ENCODE data around the gene ITCH.

The ITCH gene

DNA sequence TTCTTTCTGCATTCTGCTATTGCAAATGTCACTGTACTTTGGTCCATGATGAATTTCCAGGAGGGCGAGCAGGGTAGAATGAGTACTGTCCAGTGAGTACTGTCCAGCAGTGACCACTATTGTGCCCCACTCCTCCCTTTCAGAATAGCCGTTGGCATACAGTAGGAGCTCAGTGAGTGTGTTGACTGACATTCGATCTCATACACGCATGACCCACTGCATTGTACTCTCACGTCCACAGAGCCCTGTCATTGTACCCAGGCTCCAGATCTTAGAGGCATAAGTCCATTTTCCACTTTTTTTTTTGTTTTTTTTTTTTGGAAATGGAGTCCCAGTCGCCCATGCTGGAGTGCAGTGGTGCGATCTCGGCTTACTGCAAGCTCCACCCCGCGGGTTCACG, 161.4 kb downstream of the ITCH start:
- no peak overlapping the region for H3K4me3 ChIP-seq (ENCODE audit: low read depth, low read length)
- DNase-seq (ENCODE audit: low read depth), result no peak
- TF ChIP-seq, protein P1, sequence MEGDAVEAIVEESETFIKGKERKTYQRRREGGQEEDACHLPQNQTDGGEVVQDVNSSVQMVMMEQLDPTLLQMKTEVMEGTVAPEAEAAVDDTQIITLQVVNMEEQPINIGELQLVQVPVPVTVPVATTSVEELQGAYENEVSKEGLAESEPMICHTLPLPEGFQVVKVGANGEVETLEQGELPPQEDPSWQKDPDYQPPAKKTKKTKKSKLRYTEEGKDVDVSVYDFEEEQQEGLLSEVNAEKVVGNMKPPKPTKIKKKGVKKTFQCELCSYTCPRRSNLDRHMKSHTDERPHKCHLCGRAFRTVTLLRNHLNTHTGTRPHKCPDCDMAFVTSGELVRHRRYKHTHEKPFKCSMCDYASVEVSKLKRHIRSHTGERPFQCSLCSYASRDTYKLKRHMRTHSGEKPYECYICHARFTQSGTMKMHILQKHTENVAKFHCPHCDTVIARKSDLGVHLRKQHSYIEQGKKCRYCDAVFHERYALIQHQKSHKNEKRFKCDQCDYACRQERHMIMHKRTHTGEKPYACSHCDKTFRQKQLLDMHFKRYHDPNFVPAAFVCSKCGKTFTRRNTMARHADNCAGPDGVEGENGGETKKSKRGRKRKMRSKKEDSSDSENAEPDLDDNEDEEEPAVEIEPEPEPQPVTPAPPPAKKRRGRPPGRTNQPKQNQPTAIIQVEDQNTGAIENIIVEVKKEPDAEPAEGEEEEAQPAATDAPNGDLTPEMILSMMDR (IDR thresholded peaks at IDR 0.05; ENCODE audit: insufficient read depth, low read depth, low read length, missing control alignments), result no peak

DNA sequence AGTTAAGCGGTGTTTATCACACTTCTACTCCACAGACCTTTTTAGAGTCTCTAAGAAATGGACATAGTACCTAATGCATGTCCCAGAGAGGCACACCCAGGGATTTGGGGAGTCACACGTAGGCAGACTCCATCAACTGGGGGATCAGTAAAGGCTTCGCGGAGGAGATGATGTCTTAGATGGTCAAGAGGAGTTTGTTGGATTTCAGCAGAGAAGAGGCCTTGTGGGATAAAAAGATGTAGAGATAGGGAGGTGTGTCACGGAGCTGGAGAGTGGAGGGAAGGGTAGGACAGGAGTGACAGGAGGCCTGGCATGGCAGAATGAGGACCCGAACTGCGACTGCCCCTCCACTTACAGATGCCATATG, 162.3 kb downstream of the ITCH start:
- TF ChIP-seq, protein P1 (IDR thresholded peaks at IDR 0.05; ENCODE audit: insufficient read depth, low read depth, low read length, missing control alignments), result no peak
- H3K4me3 ChIP-seq (ENCODE audit: low read depth, low read length), result no peak overlapping the region
- no peak for DNase-seq (ENCODE audit: low read depth)

DNA sequence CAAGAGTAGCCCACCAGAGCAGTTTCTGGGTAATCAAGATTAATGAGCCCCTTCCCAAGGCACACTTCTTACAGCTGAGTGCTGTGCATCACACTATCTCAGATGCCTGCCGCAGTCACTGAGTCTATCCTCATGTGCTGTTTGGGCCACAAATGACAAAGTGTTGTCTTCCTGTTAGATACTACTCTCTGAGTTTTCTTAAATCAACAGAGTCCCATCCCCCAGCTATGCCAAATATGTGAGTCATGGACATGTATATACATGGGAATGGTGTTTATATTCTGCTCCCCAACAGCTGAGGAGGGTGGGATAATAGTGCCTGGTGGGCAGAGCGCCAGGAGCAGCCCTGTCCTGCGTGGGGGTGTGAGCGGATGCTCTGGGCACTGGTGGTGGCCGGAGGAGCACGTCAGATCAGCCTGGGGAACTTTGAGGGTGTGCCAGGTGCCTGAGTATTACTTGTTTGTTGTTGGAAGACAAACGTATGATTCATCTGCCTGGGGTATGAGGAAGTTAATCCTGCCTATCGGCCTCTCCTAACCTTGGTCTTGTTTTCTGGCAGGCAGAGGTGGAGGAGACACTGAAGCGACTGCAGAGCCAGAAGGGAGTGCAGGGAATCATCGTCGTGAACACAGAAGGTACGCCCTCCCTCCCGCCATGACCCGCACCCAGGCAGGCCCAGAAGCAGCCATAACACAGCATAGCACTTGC, 162.8 kb downstream of the ITCH start:
- TF ChIP-seq, protein P1 (IDR thresholded peaks at IDR 0.05; ENCODE audit: insufficient read depth, low read depth, low read length, missing control alignments), result no peak
- no peak for DNase-seq (ENCODE audit: low read depth)
- H3K4me3 ChIP-seq (ENCODE audit: low read depth, low read length), result no peak overlapping the region

DNA sequence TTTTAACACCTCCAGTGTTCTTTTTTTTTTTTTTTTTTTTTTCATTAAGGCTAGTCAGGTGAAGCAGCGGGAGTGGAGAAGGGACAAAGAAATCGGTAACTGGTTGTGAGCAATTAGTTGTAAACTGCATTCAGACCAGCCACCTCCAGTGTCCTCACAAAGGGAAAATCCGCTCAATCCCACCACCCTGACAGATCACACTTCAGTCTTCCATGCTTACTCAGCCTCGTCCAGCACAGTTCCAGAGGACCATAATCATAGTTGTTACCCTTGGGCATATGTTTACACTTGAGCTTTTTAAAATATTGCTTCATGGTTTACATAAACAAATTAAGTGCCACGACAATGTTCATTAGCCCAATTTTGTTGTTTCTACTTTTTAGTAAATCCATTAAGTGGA, 163.4 kb downstream of the ITCH start:
- H3K4me3 ChIP-seq (ENCODE audit: low read depth, low read length), result no peak overlapping the region
- TF ChIP-seq, protein P1 (IDR thresholded peaks at IDR 0.05; ENCODE audit: insufficient read depth, low read depth, low read length, missing control alignments), result no peak
- no peak for DNase-seq (ENCODE audit: low read depth)

DNA sequence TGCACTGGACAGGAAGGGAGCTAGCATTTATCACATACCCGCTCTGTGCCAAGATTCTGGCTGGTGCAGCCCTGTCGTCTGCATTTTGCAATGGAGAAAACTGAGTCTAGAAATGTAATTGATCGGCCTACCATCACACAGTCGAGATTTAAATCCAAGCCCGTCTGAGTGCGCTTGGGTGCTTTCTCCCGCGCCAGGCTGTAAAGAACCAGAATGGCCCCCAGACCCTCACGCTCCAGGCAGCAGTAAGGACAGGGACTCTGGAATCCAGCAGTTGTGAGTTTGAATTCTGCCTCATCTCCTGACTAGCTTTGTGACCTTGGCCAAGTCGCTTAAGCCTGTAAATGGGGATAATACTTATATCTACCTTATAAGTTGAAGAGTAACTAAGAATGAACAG, 163.9 kb downstream of the ITCH start:
- TF ChIP-seq, protein P1 (IDR thresholded peaks at IDR 0.05; ENCODE audit: insufficient read depth, low read depth, low read length, missing control alignments), result no peak
- no peak for DNase-seq (ENCODE audit: low read depth)
- H3K4me3 ChIP-seq (ENCODE audit: low read depth, low read length), result no peak overlapping the region

DNA sequence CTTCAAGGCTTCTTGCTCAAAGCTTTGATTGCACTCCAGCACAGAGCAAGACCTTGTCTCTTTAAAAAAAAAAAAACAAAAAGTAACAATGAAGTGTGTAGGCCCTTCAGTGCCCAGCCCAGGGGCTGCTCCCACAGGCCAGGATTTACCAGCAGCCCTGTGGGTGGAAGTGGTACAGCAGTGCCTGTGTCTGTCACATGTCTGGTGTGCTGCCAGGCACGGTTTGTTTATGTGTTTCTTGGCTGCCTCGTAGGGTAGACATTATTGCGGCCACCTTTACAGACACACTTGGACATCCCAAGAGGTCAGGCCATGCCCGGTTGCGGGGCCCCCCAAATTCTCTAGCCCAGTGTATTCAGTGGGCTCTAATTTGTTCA, 165.8 kb downstream of the ITCH start:
- H3K4me3 ChIP-seq (ENCODE audit: low read depth, low read length), result no peak overlapping the region
- TF ChIP-seq, protein P1 (IDR thresholded peaks at IDR 0.05; ENCODE audit: insufficient read depth, low read depth, low read length, missing control alignments), result no peak
- no peak for DNase-seq (ENCODE audit: low read depth)

DNA sequence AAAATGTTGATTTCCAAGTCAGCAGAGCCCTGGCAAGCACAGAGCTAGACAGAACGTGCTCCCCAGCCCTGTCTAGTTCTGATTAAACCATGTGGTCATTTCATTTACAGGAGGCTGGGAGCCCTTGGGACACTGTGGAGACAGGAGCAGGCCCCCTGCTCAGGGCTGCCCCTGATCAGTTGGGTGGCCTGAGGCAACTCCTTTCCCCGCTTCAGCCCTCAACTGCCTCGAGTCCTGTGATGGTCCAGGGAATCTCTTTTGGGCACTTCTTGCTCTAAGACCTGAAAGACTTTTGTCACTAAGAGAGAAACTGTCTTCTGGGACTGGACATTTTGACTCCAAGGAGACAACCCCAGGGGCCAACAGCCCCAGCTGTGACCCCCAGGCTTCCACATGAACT, 166.7 kb downstream of the ITCH start:
- no peak for DNase-seq (ENCODE audit: low read depth)
- TF ChIP-seq, protein P1 (IDR thresholded peaks at IDR 0.05; ENCODE audit: insufficient read depth, low read depth, low read length, missing control alignments), result no peak
- H3K4me3 ChIP-seq (ENCODE audit: low read depth, low read length), result no peak overlapping the region

Measured in GM12865 (cell line).